Ovary (tissue), 9 donors: ENCODE measurements around the gene WIPF3. TPM values are rescaled to one million over a fixed set of nuclear protein-coding genes. Genes with fewer than 3 reads are reported as not detected.

Source experiments
- DNase-seq, 5 donors: peaks; one replicate each; pipeline ENCODE4 v3.0.0-alpha.2; 2019 to 2020
- H3K27ac ChIP-seq, 2 donors: fragments of 200-600 bp; one replicate each; pipeline versions ENCODE4 v1.5.1 to v1.8.0; 2019 to 2022
- H3K27me3 ChIP-seq: fragments of 200-600 bp; one replicate; pipeline ENCODE4 v1.8.0; 2022
- H3K36me3 ChIP-seq: fragments of 200-600 bp; sonication (generic); one replicate; pipeline ENCODE4 v1.5.1; 2019
- H3K4me1 ChIP-seq: one replicate; pipeline ENCODE4 v1.8.1; 2013; ENCODE audit warnings: mild to moderate bottlenecking, moderate library complexity; ENCODE audit not compliant: insufficient read depth
- H3K4me3 ChIP-seq: fragments of 200-600 bp; sonication (generic); one replicate; pipeline ENCODE4 v1.5.1; 2017
- H3K9me3 ChIP-seq, 2 donors: fragments of 200-600 bp in 1 of 2; sonication (generic) in 1 of 2; one replicate each; pipeline versions ENCODE4 v1.5.1 to v1.8.1; 2013 to 2019; ENCODE audit warnings: mild to moderate bottlenecking in 1 of 2, moderate library complexity in 1 of 2
- EP300 ChIP-seq: sonication (generic); formaldehyde crosslinking; IDR thresholded peaks from one replicate; pipeline ENCODE4 v1.6.1; 2017; ENCODE audit warnings: antibody characterized with exemption
- POLR2A ChIP-seq: fragments of 450-650 bp; IDR thresholded peaks from one replicate; pipeline ENCODE4 v1.6.1; 2017; ENCODE audit warnings: antibody characterized with exemption, mild to moderate bottlenecking, moderate library complexity
- WGBS, 3 donors: extraction: QIAGEN DNeasy Blood & Tissue Kit in 1 of 3; methylation state at CpG; one replicate each; pipeline versions ENCODE4 v1.1.5 to v1.1.7; 2013 to 2017; 5-methylcytosine and 5-hydroxymethylcytosine counted together
- intact Hi-C, 4 donors: fragments of 100-400 bp; cut with DNase I; formaldehyde crosslinking; loops; one replicate each; pipeline versions ENCODE4 v1.11.0 to v1.15.1; 2022 to 2023
- polyA plus RNA-seq, 2 donors: library from polyadenylated mRNA; stranded (reverse); fragments of 200-250 nt in 1 of 2; fragments of 350-450 nt in 1 of 2; fragmentation: Illumina TruSeq in 1 of 2; extraction: RNeasy Lipid Tissue Mini Kit (QIAGEN cat#74804) in 1 of 2; gene quantifications; one replicate each; pipeline ENCODE4 v1.2.3, GENCODE V29; 2013 to 2014
- total RNA-seq, 7 donors: library from RNA; depleted of rRNA in 2 of 7; stranded (reverse); fragments of >200 nt in 2 of 7; fragmentation: NEBNext Ultra II Directional in 3 of 7; extraction: Animal tissue kit (Norgen Biotek cat#: 25700) in 3 of 7; gene quantifications; one replicate each; pipeline versions ENCODE4 v1.1.0 to v1.2.4, GENCODE V29; 2016 to 2023
- TF ChIP-seq, protein P1 (sequence below), 3 donors: fragments of 450-650 bp in 2 of 3; fragments of 200-600 bp in 1 of 3; IDR thresholded peaks; one replicate each; pipeline versions ENCODE4 v1.5.1 to v1.8.0; 2016 to 2022; ENCODE audit warnings: antibody characterized with exemption in 3 of 3, mild to moderate bottlenecking in 1 of 3
- donor health status: DM: no; HTN: no; CAD: no; lungs with moderate emphysema.
- donor health status: DM: no; HTN: no; CAD: no.
- donor health status: Bipolar disorder and iron deficiency.
- donor health status: DM: yes; HTN: yes; CAD: no.
- donor health status: DM: no; HTN: no; CAD: no.
- donor health status: DM: yes; HTN: yes; CAD: no.

The WIPF3 gene
- total and polyA plus RNA-seq, 9 donors = 15.3 to 122 (median 53.3) TPM

DNA sequence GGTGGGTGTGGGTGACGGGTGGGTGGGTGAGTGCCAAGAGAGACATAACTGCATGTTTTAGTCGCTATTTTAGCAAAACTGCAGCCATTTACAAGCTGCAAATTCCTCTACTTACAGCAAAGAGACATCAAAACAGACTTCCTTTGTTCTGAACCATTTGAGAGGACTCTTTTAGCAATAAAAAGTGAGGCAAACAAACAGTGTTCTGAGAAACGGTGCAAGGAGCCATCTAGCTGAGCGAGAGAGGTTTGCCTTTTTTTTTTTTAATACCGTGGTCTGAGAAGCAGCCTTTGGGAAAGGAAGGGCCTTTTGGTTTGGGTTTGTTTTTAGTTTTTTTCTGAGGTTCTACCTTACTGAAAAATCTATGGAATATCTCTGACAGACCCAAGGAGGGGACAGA lies 120.4 kb downstream of the WIPF3 start:
- Histone ChIP-seq H3K27ac (no peak overlapping the region), H3K4me3 (no peak overlapping the region), H3K36me3 (no peaks in the 10 kb centered on the region), H3K9me3 (no peaks in the 10 kb centered on the region), H3K27me3 (no peaks in the 10 kb centered on the region), H3K4me1 (no peaks in the 10 kb centered on the region)
- TF ChIP-seq POLR2A = no peak
- no peak for TF ChIP-seq EP300
- TF ChIP-seq, protein P1, sequence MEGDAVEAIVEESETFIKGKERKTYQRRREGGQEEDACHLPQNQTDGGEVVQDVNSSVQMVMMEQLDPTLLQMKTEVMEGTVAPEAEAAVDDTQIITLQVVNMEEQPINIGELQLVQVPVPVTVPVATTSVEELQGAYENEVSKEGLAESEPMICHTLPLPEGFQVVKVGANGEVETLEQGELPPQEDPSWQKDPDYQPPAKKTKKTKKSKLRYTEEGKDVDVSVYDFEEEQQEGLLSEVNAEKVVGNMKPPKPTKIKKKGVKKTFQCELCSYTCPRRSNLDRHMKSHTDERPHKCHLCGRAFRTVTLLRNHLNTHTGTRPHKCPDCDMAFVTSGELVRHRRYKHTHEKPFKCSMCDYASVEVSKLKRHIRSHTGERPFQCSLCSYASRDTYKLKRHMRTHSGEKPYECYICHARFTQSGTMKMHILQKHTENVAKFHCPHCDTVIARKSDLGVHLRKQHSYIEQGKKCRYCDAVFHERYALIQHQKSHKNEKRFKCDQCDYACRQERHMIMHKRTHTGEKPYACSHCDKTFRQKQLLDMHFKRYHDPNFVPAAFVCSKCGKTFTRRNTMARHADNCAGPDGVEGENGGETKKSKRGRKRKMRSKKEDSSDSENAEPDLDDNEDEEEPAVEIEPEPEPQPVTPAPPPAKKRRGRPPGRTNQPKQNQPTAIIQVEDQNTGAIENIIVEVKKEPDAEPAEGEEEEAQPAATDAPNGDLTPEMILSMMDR (IDR thresholded peaks at IDR 0.05) = no peak
- no peak for DNase-seq
- WGBS, 3 donors = 59 to 70% (median 62%) methylated on average over 5 of the region's 5 CpGs
- intact Hi-C loops = loop anchor here in 1 of 4 donors (10.0 kb wide), 1 partner anchor 172 kb away; no protein-coding TSS in a partner anchor

DNA sequence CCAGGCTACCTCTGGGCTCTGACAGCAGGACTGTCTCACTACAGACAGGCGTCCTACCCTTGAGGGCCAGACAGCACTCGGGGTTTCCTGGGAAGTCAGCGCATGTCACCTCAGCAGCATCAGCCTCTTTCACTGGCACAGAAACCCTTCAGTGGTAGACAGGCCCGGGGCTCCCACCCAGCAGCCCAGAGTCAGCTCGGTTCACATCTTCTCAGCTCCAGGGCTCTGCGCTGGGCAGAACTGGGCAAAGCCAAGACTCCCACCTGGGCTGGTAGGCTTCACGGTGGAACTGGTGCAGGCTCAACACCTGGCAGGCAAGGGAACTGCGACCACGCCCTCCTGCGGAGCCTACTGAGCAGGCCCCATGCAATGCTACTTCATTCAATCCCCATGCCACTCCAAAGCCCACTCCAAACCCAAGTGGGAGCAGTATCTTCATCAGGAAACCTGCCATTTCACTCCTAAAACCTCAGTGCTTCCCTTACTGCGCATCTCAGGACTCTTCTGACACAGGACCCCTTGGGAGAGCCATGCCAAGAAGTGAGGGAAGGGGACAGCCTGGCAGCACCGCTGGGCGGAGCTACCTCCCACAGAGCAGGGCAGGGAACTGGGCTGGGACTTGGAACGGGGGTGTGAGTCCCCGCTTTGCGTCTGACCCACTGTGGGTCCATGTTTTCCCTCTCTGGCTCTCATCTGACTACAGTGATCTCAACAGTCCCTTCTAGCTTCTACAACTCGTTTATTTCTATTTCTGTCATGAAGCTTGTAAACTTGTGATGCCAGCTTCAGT lies 122.9 kb downstream of the WIPF3 start:
- H3K4me1 ChIP-seq = peaks cover 2% of the 10 kb centered on the region
- no peaks in the 10 kb centered on the region for H3K9me3 ChIP-seq
- intact Hi-C loops = loop anchor here in 1 of 4 donors (10.0 kb wide), 1 partner anchor 174 kb away; no protein-coding TSS in a partner anchor
- no peak for DNase-seq
- H3K27ac ChIP-seq = no peak overlapping the region
- no peaks in the 10 kb centered on the region for H3K36me3 ChIP-seq
- WGBS, 3 donors = 87 to 93% (median 90%) methylated on average over 17 of the region's 17 CpGs
- TF ChIP-seq POLR2A = no peak
- TF ChIP-seq EP300 = no peak
- no peak overlapping the region for H3K4me3 ChIP-seq
- no peaks in the 10 kb centered on the region for H3K27me3 ChIP-seq

DNA sequence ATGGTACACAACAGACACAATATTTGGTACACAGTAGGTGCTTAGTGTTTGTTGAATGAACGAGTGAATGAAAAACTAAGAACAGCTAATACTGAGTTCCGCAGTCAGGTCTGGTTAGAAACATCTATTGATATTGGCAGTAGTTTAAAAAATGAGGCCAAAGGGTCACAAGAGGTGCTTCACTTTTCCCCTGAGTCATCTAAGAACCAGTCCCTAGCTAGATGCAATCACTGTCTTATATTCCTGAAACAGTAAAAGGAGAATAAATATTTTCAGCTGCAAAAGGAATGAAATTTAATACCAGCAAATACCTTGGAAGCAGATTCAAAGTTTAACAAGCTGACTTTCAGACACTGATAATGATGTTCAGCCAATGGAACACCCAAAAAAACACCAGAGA lies 128.8 kb downstream of the WIPF3 start:
- H3K4me1 ChIP-seq = peaks cover 2% of the 10 kb centered on the region
- whole genome bisulfite sequencing, 3 donors = 90 to 96% (median 91%) methylated on average over 2 of the region's 2 CpGs
- H3K9me3 ChIP-seq = no peaks in the 10 kb centered on the region
- TF ChIP-seq POLR2A = no peak
- TF ChIP-seq, protein P1 (IDR thresholded peaks at IDR 0.05) = no peak
- no peak for TF ChIP-seq EP300
- H3K27me3 ChIP-seq = no peaks in the 10 kb centered on the region
- no peak overlapping the region for H3K27ac ChIP-seq
- intact Hi-C loops = no loop called here
- H3K4me3 ChIP-seq = no peak overlapping the region
- H3K36me3 ChIP-seq = no peaks in the 10 kb centered on the region
- no peak for DNase-seq

DNA sequence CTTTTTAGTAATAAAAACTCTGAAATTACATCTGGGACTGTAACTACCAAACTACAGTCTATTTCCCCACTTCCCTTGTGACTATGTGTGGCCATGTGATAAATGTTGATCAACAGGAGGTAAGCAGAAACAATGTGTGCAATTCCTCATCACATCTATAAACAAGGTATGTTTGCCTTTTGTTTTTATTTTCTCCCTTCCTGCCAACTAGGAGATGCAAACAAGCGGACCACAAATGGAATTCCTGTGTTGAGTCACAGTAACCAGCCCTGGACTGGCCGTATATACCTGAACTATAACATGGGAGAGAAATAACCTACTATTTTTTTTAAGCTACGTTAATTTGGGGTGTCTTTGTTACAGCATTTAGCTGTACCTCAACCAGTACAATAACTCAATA lies 130.8 kb downstream of the WIPF3 start:
- Histone ChIP-seq H3K36me3 (no peaks in the 10 kb centered on the region), H3K27ac (no peak overlapping the region), H3K27me3 (no peaks in the 10 kb centered on the region), H3K4me3 (no peak overlapping the region), H3K9me3 (no peaks in the 10 kb centered on the region), H3K4me1 (no peaks in the 10 kb centered on the region)
- TF ChIP-seq POLR2A = no peak
- no peak for TF ChIP-seq EP300
- TF ChIP-seq, protein P1 (IDR thresholded peaks at IDR 0.05) = no peak
- whole genome bisulfite sequencing, 3 donors = 92 to 98% (median 96%) methylated on average over 3 of the region's 3 CpGs
- DNase-seq = no peak
- intact Hi-C loops = no loop called here

DNA sequence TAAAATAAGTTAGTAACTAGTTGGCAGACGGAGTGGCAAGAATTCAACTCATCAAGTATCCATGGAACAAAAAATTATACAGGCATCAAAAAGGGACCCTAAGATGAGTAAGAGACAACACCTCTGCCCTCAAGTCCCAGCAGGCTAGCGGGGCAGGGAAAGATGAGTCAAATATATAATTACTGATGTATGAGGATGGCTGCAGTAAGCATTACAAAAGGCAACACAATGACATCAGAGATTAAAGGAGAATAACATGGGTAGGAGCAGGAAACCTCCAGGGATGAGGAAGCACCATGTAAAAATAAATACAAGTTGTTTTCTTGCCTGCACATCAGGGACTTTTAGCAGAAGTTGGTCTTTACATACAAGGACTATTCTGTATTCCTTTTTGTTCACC lies 133.9 kb downstream of the WIPF3 start:
- no peaks in the 10 kb centered on the region for H3K4me1 ChIP-seq
- intact Hi-C loops = no loop called here
- no peaks in the 10 kb centered on the region for H3K27me3 ChIP-seq
- DNase-seq = no peak
- no peaks in the 10 kb centered on the region for H3K9me3 ChIP-seq
- 94 to 100% (median 97%) methylated on average over 2 of the region's 2 CpGs for WGBS, 3 donors
- no peak overlapping the region for H3K27ac ChIP-seq
- no peak for TF ChIP-seq POLR2A
- TF ChIP-seq, protein P1 (IDR thresholded peaks at IDR 0.05) = no peak
- TF ChIP-seq EP300 = no peak
- no peaks in the 10 kb centered on the region for H3K36me3 ChIP-seq
- H3K4me3 ChIP-seq = no peak overlapping the region
